Stimulated activated CD4-positive, alpha-beta T cell treated with anti-CD3 and anti-CD28 coated beads, Interleukin-1b, Interleukin-23, amount 100 ng/mL, for 1 hour (primary cell): ENCODE data around the gene LOX.

Experiments
- DNase-seq, 2 donors: peaks; one replicate each; pipeline ENCODE4 v3.0.0-alpha.2; 2020; ENCODE audit warnings: low read depth in 2 of 2

LOX gene

GRCh38 chr5:122078116-122079110 lies at the start of gene LOX:
TSS of gene LOX (minus strand) at chr5:122078259. CDS start at chr5:122077985, 274 bp downstream.
- no peak for DNase-seq

GRCh38 chr5:122126756-122127321 lies 48.8 kb upstream of the LOX start:
- no peak for DNase-seq

GRCh38 chr5:122126177-122126755 lies 48.2 kb upstream of the LOX start:
- no peak for DNase-seq

GRCh38 chr5:122124766-122125165 lies 46.7 kb upstream of the LOX start:
- no peak for DNase-seq

GRCh38 chr5:122121479-122122465 lies 43.7 kb upstream of the LOX start:
- DNase-seq: no peak

- no peak for DNase-seq
Observed at GRCh38 chr5:122120957-122121356, 42.9 kb upstream of the LOX start.

GRCh38 chr5:122120493-122120892 lies 42.4 kb upstream of the LOX start:
- no peak for DNase-seq

- no peak for DNase-seq
Observed at GRCh38 chr5:122119205-122119604, 41.1 kb upstream of the LOX start.

GRCh38 chr5:122118356-122118948 lies 40.4 kb upstream of the LOX start:
- no peak for DNase-seq

- DNase-seq: no peak
Observed at GRCh38 chr5:122114501-122114900, 36.4 kb upstream of the LOX start.

GRCh38 chr5:122112733-122113558 lies 34.9 kb upstream of the LOX start:
- DNase-seq: no peak

- DNase-seq: no peak
Observed at GRCh38 chr5:122112063-122112462, 34.0 kb upstream of the LOX start.

GRCh38 chr5:122111460-122111859 lies 33.4 kb upstream of the LOX start:
- DNase-seq: no peak

GRCh38 chr5:122110987-122111386 lies 32.9 kb upstream of the LOX start:
- DNase-seq: no peak

GRCh38 chr5:122107016-122107415 lies 29.0 kb upstream of the LOX start:
- DNase-seq: no peak

- DNase-seq: no peak
Observed at GRCh38 chr5:122105909-122106308, 27.9 kb upstream of the LOX start.

- DNase-seq: no peak
Observed at GRCh38 chr5:122102825-122103224, 24.8 kb upstream of the LOX start.

GRCh38 chr5:122101636-122102285 lies 23.7 kb upstream of the LOX start:
- no peak for DNase-seq

GRCh38 chr5:122099060-122099790 lies 21.2 kb upstream of the LOX start:
- no peak for DNase-seq
